Measurements from ENCODE around the gene CD82.

The CD82 gene

DNA sequence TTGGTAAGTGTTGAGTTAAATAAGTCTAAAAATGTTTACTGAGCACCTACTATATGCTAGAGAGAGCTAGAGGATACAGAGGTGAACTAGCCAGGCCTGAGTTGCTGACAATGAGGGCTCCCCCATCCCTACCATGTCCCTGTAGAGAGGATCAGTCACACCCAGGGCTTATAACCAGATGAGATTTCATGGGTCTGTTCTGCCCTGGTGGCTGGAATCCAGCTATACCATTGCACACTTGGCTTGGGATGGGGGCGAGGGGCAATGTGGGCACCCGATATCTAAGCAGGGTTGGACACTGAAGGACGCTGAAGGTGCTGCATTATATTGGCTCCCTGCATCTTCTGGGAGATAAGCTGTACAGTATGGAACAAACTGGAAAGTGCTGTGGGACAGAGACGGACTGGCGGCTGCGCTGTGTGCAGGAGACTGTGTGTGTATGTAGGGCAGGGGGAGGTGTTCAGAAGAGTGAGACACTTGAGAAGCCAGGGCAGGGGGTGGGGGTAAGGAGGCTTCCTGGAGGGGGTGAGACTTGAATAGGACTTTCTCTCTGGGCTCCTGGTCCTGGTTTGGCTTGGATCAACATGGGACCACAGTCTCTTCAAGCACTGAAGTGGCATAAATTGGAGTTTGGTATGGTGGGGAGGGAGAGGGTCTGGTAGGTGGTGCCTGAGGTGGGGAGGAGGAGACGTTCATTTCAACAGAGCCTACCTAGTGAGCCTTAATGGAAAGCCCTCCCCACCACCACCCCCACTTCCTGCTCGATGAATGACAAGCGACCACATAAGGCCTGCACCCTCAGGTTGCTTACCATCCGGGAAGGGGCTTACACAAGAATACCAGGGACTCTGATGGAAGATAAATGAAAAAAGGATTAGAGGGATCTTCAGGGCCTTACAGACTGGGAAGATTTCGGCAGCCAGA is 1.8 kb downstream of the CD82 start:
- no peak overlapping the region for H2AFZ ChIP-seq (ENCODE audit: low read depth, low read length, severe bottlenecking)
- no peak overlapping the region for H3K4me2 ChIP-seq (ENCODE audit: low read depth, low read length, poor library complexity, severe bottlenecking)
- no peaks in the 10 kb centered on the region for H3K79me2 ChIP-seq (ENCODE audit: insufficient read depth, low read length)
- H3K9me2 ChIP-seq (replicated peaks; ENCODE audit: insufficient read depth, low read length): no peaks in the 10 kb centered on the region
- no peaks in the 10 kb centered on the region for H3K27me3 ChIP-seq (ENCODE audit: low read length)
- H3K36me3 ChIP-seq (ENCODE audit: low read length): no peaks in the 10 kb centered on the region
- no peak overlapping the region for H3K9ac ChIP-seq (ENCODE audit: low read length)
- no peak for TF ChIP-seq EZH2phosphoT487 (conservative IDR thresholded peaks at IDR 0.05; ENCODE audit: low read length)
- TF ChIP-seq, protein P1, sequence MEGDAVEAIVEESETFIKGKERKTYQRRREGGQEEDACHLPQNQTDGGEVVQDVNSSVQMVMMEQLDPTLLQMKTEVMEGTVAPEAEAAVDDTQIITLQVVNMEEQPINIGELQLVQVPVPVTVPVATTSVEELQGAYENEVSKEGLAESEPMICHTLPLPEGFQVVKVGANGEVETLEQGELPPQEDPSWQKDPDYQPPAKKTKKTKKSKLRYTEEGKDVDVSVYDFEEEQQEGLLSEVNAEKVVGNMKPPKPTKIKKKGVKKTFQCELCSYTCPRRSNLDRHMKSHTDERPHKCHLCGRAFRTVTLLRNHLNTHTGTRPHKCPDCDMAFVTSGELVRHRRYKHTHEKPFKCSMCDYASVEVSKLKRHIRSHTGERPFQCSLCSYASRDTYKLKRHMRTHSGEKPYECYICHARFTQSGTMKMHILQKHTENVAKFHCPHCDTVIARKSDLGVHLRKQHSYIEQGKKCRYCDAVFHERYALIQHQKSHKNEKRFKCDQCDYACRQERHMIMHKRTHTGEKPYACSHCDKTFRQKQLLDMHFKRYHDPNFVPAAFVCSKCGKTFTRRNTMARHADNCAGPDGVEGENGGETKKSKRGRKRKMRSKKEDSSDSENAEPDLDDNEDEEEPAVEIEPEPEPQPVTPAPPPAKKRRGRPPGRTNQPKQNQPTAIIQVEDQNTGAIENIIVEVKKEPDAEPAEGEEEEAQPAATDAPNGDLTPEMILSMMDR (IDR thresholded peaks at IDR 0.05; ENCODE audit: insufficient read depth, low read length, poor library complexity, severe bottlenecking): no peak
- H3F3A ChIP-seq (ENCODE audit: insufficient read depth): no peaks in the 10 kb centered on the region
- no peak overlapping the region for H3K4me3 ChIP-seq (ENCODE audit: insufficient read depth, low read length, poor library complexity, severe bottlenecking)
- no peaks in the 10 kb centered on the region for H4K20me1 ChIP-seq (ENCODE audit: low read depth, low read length)
- no peaks in the 10 kb centered on the region for H3K9me3 ChIP-seq (ENCODE audit: insufficient read depth, low read length)
- no peak overlapping the region for H3K27ac ChIP-seq (ENCODE audit: low read depth, low read length)

DNA sequence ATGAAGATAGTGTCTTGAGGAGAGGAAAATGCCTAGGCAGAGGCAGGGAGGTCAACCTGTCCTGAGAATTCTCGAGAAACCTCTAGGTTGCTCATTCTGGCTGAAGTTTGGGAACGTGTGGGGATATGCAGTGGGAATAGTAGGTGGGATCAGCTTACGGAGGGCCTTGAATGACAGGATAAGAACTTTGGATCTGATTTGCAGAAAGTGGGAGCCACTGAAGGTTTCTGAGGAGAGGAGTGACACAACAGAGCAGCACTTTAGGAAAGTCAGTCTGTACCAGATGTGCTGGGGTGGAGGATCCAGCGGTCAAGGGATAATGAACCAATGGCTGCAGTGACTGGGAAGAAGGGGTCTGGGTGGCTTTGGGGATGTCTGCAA is 2.4 kb downstream of the CD82 start:
- TF ChIP-seq, protein P1 (IDR thresholded peaks at IDR 0.05; ENCODE audit: insufficient read depth, low read length, poor library complexity, severe bottlenecking): no peak
- TF ChIP-seq EZH2phosphoT487 (conservative IDR thresholded peaks at IDR 0.05; ENCODE audit: low read length): no peak
- no peak overlapping the region for H3K27ac ChIP-seq (ENCODE audit: low read depth, low read length)
- H3K27me3 ChIP-seq (ENCODE audit: low read length): no peaks in the 10 kb centered on the region
- H3K9me3 ChIP-seq (ENCODE audit: insufficient read depth, low read length): no peaks in the 10 kb centered on the region
- H3K4me2 ChIP-seq (ENCODE audit: low read depth, low read length, poor library complexity, severe bottlenecking): no peak overlapping the region
- H3K4me3 ChIP-seq (ENCODE audit: insufficient read depth, low read length, poor library complexity, severe bottlenecking): no peak overlapping the region
- H3F3A ChIP-seq (ENCODE audit: insufficient read depth): no peaks in the 10 kb centered on the region
- H3K36me3 ChIP-seq (ENCODE audit: low read length): no peaks in the 10 kb centered on the region
- no peak overlapping the region for H3K9ac ChIP-seq (ENCODE audit: low read length)
- no peaks in the 10 kb centered on the region for H3K79me2 ChIP-seq (ENCODE audit: insufficient read depth, low read length)
- no peaks in the 10 kb centered on the region for H3K9me2 ChIP-seq (replicated peaks; ENCODE audit: insufficient read depth, low read length)
- no peaks in the 10 kb centered on the region for H4K20me1 ChIP-seq (ENCODE audit: low read depth, low read length)
- H2AFZ ChIP-seq (ENCODE audit: low read depth, low read length, severe bottlenecking): no peak overlapping the region

DNA sequence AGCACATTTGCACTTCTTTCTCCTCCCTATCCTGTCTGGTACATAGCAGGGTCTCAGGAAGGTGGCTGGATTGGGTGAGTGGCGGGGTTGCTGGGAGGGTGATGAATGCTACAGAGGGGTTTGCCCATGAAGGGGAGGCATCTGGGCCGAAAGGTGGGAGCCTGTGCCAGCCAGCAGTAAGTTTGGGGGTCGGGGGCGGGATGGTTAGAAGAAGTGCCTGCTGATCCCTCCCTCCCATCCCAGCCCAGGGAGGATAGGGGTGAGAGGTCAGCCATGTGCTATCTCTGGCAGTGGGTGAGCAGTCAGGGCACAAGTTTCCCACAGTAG is 2.8 kb downstream of the CD82 start:
- H3K9ac ChIP-seq (ENCODE audit: low read length): no peak overlapping the region
- H3K79me2 ChIP-seq (ENCODE audit: insufficient read depth, low read length): no peaks in the 10 kb centered on the region
- no peaks in the 10 kb centered on the region for H3F3A ChIP-seq (ENCODE audit: insufficient read depth)
- H3K36me3 ChIP-seq (ENCODE audit: low read length): no peaks in the 10 kb centered on the region
- no peaks in the 10 kb centered on the region for H3K9me2 ChIP-seq (replicated peaks; ENCODE audit: insufficient read depth, low read length)
- no peaks in the 10 kb centered on the region for H3K9me3 ChIP-seq (ENCODE audit: insufficient read depth, low read length)
- H3K27me3 ChIP-seq (ENCODE audit: low read length): no peaks in the 10 kb centered on the region
- no peak overlapping the region for H3K4me2 ChIP-seq (ENCODE audit: low read depth, low read length, poor library complexity, severe bottlenecking)
- H2AFZ ChIP-seq (ENCODE audit: low read depth, low read length, severe bottlenecking): no peak overlapping the region
- H3K27ac ChIP-seq (ENCODE audit: low read depth, low read length): no peak overlapping the region
- H4K20me1 ChIP-seq (ENCODE audit: low read depth, low read length): no peaks in the 10 kb centered on the region
- TF ChIP-seq, protein P1 (IDR thresholded peaks at IDR 0.05; ENCODE audit: insufficient read depth, low read length, poor library complexity, severe bottlenecking): no peak
- no peak for TF ChIP-seq EZH2phosphoT487 (conservative IDR thresholded peaks at IDR 0.05; ENCODE audit: low read length)
- H3K4me3 ChIP-seq (ENCODE audit: insufficient read depth, low read length, poor library complexity, severe bottlenecking): no peak overlapping the region

Measured in SU-DHL-6 (cell line).